GM18907 (cell line): Measurements from ENCODE around the gene OLAH.
"Not testable (repeated sequence)": the region's sequence is repeated elsewhere in the genome, so short reads cannot be mapped to it uniquely, and the experiment has no call there.

Source experiments
- ATAC-seq: cut with Tn5 transposase; IDR thresholded peaks from one replicate; pipeline ENCODE4 v1.9.1; 2021; ENCODE audit warnings: mild to moderate bottlenecking, moderate library complexity; ENCODE audit not compliant: unreplicated experiment

OLAH gene

DNA sequence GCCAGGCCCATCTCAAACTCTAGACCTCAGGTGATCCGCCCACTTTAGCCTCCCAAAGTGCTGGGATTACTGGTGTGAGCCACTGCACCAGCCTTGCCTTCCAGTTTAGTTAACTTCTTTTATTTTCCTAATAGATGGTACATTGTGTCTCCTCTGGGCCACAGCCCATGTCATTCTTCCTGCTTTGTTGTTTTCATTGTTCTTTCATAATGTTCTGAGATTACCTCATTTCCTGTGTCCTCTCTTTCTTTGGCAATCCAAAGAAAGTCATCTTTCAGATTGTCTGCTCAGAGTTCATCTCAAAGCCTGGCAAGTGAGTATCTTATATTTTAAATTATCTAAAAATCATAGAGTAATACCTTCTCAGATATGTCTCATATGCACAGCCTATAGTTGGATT lies at the start of gene OLAH:
Gene OLAH, plus strand, starts transcription at position 270 of the 400 bp plus-strand sequence. CDS start 3,346 bp downstream, outside the sequence.
- no peak for ATAC-seq

DNA sequence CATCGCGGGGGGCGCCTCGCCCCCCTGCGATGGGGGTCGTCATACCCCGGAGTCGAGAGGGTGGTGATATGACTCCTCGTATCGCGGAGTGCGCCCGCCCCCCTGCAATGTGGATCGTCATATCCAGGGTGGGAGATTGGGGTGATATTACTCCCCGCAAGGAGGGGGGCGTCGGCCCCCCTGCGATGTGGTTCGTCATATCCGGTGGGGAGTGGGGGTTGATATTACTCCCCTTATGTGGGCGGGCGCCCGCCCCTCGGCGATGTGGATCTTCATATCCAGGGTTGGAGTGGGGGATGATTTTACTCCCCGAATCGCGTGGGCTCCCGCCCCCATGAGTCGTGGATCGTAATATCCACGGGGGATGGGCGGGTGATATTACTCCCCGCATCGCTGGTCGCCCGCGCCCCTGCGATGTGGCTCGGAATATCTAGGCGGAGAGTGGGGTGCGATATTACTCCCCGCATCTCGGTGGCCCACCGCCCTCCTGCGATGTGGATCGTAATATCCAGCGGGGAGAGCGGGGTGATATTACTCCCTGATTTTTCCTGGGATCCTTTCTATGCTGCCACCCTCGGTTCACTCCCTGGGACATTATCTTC lies 47.7 kb upstream of the OLAH start:
- ATAC-seq, result no peak

DNA sequence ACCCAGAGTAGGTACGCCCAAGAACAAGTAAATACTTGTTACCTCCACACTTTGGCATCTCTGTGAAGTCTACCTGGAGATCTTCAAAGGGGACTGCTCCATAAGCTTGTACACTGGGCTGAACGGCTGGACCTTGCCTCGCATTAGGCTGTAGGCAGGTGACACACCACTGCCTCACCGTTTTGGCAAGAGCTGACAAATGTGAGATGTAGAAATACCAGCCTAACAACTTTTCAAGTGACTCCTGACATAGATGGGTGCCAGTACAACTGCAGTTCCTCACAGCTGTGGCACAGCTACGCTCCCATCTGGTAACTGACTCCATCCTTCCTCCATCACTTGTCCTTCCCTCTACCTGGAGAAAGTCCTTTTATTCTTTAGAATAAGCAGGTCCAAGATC lies 30.2 kb upstream of the OLAH start:
- not testable (repeated sequence) for ATAC-seq

GRCh38 chr10:15015451-15015850 lies 28.3 kb upstream of the OLAH start:
- ATAC-seq, result no peak

DNA sequence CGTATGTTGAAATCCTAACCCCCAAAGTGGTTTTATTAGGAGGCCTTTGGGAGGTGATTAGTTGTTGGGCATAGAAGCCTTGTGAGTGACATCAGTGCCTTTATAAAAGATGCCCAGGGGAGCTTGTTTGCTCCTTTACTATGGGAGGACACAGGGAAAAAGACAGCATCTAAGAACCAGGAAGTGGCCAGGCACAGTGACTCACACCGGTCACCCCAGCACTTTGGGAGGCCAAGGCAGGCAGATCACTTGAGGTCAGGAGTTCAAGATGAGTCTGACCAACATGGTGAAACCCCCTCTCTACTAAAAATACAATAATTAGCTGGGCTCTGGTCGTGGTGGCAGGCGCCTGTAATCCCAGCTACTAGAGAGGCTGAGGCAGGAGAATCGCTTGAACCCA lies 22.8 kb upstream of the OLAH start:
- not testable (repeated sequence) for ATAC-seq

DNA sequence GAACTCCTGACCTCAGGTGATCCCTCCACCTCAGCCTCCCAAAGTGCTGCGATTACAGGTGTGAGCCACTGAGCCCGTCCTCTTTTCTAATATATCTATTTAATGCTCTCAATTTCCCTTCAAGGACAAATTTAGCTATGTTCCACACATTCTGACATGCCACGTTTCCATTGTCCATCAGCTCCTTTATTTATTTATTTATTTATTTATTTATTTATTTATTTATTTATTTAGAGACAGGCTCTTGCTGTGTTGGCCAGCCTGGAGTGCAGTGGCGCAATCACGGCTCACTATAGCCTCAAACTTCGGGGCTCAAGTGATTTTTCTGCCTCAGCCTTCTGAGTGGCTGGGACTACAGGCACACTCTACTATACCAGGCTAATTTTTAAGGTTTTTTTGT lies 20.7 kb upstream of the OLAH start:
- ATAC-seq, result not testable (repeated sequence)

DNA sequence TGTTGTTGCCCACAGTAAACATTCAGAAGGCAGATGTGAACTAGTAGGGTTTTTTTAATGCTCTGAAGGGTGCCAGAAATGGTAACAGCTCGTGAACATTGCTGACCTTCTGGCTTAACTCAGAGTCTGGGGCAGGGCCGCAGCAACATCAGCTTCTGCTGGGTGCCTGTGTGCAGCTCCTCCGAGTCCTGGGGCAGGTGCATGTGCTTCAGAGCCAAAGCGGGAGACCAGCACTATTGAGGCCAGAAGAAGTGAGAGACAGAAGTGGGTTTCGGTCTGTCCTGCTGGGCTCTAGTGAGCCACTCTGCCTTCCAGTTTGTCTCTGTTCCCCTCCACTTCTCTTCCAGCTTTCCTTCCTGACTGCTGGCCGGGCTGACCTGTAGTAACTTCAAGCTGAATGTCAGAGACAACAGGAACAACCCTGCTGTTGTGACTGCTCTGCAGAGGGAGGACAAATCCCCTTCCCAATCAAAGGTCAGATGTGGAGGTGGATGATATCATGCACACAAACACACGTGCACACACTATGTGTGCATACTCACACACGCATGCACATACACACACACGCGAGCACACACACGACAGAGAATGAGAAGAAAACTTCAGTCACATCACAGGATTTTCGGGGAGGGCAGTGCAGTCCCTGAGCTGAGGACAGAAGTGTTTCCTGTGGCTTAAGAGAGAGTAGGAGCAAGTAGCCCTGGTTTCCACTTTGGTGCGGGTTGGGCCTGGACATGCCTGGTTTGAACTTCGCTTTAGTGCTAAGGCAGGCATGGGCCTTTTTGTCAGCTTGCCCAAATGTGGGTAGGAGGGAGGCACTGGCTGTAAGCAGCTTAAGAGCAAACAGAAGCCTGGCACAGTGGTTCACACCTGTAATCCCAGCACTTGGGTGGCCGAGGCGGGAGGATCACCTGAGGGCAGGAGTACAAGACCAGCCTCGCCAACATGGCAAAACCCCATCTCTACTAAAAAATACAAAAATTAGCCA lies 19.4 kb upstream of the OLAH start:
- ATAC-seq, result not testable (repeated sequence)

GRCh38 chr10:15025040-15025439 lies 18.7 kb upstream of the OLAH start:
- ATAC-seq, result not testable (repeated sequence)

GRCh38 chr10:15027741-15028140 lies 16.0 kb upstream of the OLAH start:
- no peak for ATAC-seq

DNA sequence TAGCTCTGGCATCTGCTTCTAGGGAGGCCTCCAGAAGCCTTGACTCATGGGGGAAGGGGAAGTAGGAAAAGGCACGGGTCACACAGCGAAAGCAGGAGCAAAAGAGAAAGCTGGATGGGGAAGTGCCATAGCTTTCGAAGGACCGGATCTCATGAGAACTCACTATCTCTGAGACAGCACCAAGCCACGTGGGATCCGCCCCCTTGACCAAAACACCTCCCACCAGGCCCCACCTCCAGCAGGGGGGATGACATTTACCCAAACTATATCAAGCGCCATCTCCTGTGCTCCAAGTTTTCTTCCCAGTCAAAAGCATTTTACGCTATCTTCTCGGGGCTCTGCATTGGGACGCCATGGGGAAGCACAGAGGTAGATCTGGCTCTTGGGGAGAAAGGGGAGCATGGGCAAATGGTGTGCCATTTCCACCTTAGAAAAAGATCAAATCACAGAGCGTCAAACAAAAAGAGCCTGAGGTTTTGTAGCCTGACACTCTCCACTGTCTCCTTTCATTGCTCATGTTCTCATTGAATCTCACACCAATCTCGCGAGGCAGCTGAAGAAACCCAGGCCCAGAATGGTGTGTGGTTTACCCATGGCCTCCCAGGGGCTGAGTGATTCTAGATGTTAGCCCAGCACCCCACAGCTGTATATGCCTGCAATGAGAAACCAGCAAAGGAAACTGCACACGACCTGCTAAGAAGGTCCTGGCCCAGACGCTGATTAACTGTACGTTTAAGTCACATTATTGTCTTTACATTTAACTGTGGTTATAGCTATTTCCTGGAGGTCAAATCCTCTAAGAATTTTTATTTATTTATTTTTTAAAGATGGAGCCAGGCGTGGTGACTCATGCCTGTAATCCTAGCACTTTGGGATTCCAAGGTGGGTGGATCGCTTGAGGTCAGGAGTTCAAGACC lies 8.1 kb upstream of the OLAH start:
- no peak for ATAC-seq

- ATAC-seq, result no peak
These were observed 6.1 kb upstream of the OLAH start for GRCh38 chr10:15037691-15038090.

DNA sequence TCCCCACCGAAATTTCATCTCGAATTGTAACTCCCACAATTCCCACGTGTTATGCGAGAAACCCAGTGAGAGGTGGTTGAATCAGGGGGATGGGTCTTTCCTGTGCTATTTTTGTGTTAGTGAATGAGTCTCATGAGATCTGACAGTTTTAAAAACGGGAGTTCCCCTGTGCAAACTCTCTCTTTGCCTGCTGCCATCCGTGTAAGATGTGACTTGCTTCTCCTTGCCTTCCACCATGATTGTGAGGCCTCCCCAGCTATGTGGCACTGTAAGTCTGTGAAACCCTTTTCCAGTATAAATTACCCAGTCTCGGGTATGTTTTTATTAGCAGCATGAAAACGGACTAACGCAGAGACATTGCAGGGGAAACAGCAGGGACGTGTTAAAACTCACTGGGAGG lies 5.3 kb upstream of the OLAH start:
- no peak for ATAC-seq

DNA sequence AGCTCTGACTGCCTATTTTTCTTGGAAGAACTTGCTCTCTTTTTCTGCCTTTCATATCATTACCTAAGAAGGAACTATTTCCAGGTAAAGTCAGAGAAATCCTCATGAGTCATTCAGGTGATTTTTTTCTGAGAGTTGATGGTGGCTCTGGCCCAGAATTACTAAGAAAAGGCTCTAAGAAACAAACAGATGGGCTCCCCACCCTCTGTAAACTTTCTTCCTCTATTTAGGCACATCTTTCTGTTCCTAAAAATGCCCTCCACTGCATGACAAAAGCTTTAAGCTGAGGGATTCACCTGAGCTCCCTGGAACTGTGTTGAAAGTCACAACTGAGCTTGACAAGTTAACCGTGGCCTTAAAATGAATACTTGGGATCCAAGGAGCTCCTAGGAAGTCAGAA lies 1.6 kb downstream of the OLAH start:
- ATAC-seq, result no peak

DNA sequence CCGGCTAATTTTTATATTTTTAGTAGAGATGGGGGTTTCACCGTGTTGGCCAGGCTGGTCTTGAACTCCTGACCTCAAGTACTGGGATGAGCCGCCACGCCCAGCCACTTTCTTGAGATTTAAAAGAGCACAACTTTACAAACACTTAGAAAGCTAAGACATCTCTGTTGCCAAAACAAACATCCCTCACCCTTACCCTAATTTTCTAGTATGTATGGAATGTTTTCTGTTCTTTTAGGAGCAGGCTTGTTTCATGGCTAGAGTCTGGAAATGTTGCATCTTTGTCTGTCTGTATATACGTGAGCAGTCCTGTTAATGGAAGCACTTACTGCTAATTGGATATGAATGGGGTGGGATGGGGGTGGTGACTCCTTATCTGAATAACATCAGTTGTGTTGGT lies 2.9 kb downstream of the OLAH start:
- ATAC-seq, result no peak

- ATAC-seq, result no peak
These were observed 5.8 kb downstream of the OLAH start for GRCh38 chr10:15049533-15049932.

DNA sequence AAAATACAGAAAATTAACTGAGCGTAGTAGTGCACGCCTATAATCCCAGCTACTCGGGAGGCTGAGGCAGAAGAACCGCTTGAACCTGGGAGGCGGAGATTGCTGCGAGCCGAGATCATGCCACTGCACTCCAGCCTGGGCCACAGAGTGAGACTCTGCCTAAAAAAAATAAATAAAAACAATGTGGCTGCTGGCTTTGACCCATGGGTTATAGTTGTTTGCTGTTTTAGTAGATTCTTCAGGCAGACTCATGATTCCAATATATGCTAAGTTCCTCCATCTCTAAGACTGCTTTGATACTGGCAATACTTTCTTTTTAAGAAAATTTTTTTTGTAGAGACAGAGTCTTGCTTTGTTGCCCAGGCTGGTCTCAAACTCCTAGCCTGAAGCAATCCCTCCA lies 8.4 kb downstream of the OLAH start:
- ATAC-seq, result no peak

- no peak for ATAC-seq
These were observed 9.3 kb downstream of the OLAH start for GRCh38 chr10:15053061-15053460.

DNA sequence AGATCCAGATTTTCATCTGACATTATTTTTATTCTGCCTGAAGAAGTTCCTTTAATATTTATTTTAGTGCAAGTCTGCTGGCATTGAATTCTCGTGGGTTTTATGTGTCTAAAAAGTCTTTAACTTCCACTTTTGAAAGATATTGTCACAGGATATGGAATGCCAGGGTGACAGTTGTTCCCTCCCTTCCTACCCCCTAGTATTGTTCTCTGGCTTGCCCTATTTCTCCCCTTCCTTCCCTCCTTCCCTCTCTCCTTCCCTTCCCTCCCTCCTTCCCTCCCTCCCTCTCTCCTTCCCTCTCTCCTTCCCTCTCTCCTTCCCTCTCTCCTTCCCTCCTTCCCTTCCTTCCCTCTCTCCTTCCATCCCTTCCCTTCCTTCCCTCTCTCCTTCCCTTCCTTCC lies 14.9 kb downstream of the OLAH start:
- ATAC-seq, result no peak

GRCh38 chr10:15059914-15060313 lies 16.2 kb downstream of the OLAH start:
- no peak for ATAC-seq

GRCh38 chr10:15060638-15061037 lies 16.9 kb downstream of the OLAH start:
- ATAC-seq, result no peak

DNA sequence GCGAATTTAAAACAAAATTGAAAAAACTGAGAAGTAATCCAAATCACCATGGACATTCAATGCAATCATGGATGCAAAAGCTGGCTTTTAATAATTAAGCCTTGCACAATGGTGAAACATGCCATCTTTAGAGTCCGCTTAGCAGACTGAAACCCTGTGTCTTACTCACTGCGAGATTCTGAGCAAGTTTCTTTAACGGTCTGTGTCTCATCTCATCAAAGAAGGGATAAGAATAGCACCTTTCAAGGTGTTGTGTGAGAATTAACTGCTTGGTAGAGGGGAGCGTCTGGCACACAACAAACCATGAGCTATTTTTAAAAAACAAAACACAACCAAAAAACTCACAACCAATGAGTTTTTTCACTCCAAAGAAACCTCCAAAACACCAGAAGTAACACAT lies 23.4 kb downstream of the OLAH start:
- ATAC-seq, result no peak
